Muscle layer of colon (tissue), 2 donors: ENCODE results near the gene FAF2.

Source experiments
- H3K27ac ChIP-seq: one replicate; pipeline ENCODE4 v1.7.0; 2013; ENCODE audit warnings: low read depth, mild to moderate bottlenecking, low read length, moderate library complexity
- H3K27me3 ChIP-seq, 2 donors: one replicate each; pipeline ENCODE4 v1.7.0; 2013; ENCODE audit warnings: low read length in 2 of 2, mild to moderate bottlenecking in 2 of 2; ENCODE audit not compliant: insufficient read depth in 2 of 2, control insufficient read depth in 1 of 2
- H3K36me3 ChIP-seq: one replicate; pipeline ENCODE4 v1.7.0; 2013; ENCODE audit warnings: mild to moderate bottlenecking, low read length; ENCODE audit not compliant: insufficient read depth
- H3K4me1 ChIP-seq: one replicate; pipeline ENCODE4 v1.7.0; 2013; ENCODE audit warnings: mild to moderate bottlenecking, low read length; ENCODE audit not compliant: insufficient read depth
- H3K4me3 ChIP-seq, 2 donors: one replicate each; pipeline ENCODE4 v1.7.0; 2013; ENCODE audit warnings: low read length in 2 of 2, low read depth in 1 of 2, mild to moderate bottlenecking in 1 of 2, moderate library complexity in 1 of 2
- H3K9ac ChIP-seq: one replicate; pipeline ENCODE4 v1.7.0; 2013; ENCODE audit warnings: low read length
- H3K9me3 ChIP-seq: one replicate; pipeline ENCODE4 v1.7.0; 2013; ENCODE audit warnings: mild to moderate bottlenecking, low read length
- donor health status: abdominal sarcoma.
- donor health status: Adenocarcinoma of cecum.

FAF2 gene

GRCh38 chr5:176515396-176515795 lies 67.2 kb downstream of the FAF2 start:
- Histone ChIP-seq H3K27ac (no peak overlapping the region), H3K27me3 (no peaks in the 10 kb centered on the region), H3K4me3 (no peak overlapping the region), H3K4me1 (no peaks in the 10 kb centered on the region), H3K9me3 (no peaks in the 10 kb centered on the region), H3K9ac (no peak overlapping the region), H3K36me3 (no peaks in the 10 kb centered on the region)

GRCh38 chr5:176517053-176517661 lies 69.0 kb downstream of the FAF2 start:
- Histone ChIP-seq H3K4me3 (no peak overlapping the region), H3K27me3 (no peaks in the 10 kb centered on the region), H3K9ac (no peak overlapping the region), H3K36me3 (no peaks in the 10 kb centered on the region), H3K9me3 (no peaks in the 10 kb centered on the region), H3K27ac (no peak overlapping the region), H3K4me1 (no peaks in the 10 kb centered on the region)

GRCh38 chr5:176519810-176520720 lies 71.9 kb downstream of the FAF2 start:
- Histone ChIP-seq H3K4me1 (no peaks in the 10 kb centered on the region), H3K27me3 (no peaks in the 10 kb centered on the region), H3K9ac (no peak overlapping the region), H3K36me3 (no peaks in the 10 kb centered on the region), H3K9me3 (no peaks in the 10 kb centered on the region), H3K27ac (no peak overlapping the region), H3K4me3 (no peak overlapping the region)

- Histone ChIP-seq H3K27ac (no peak overlapping the region), H3K27me3 (no peaks in the 10 kb centered on the region), H3K4me3 (no peak overlapping the region), H3K4me1 (no peaks in the 10 kb centered on the region), H3K36me3 (no peaks in the 10 kb centered on the region), H3K9me3 (no peaks in the 10 kb centered on the region), H3K9ac (no peak overlapping the region)
These were observed 73.1 kb downstream of the FAF2 start for GRCh38 chr5:176521286-176521685.

GRCh38 chr5:176521699-176522263 lies 73.6 kb downstream of the FAF2 start:
- Histone ChIP-seq H3K4me3 (no peak overlapping the region), H3K4me1 (no peaks in the 10 kb centered on the region), H3K27me3 (no peaks in the 10 kb centered on the region), H3K9me3 (no peaks in the 10 kb centered on the region), H3K9ac (no peak overlapping the region), H3K27ac (no peak overlapping the region), H3K36me3 (no peaks in the 10 kb centered on the region)

GRCh38 chr5:176524138-176524537 lies 76.0 kb downstream of the FAF2 start:
- H3K9me3 ChIP-seq, result no peaks in the 10 kb centered on the region
- no peaks in the 10 kb centered on the region for H3K4me1 ChIP-seq
- no peak overlapping the region for H3K27ac ChIP-seq
- no peak overlapping the region for H3K4me3 ChIP-seq
- peaks cover 16% of the 10 kb centered on the region for H3K36me3 ChIP-seq
- H3K9ac ChIP-seq, result no peak overlapping the region
- H3K27me3 ChIP-seq, result no peaks in the 10 kb centered on the region

GRCh38 chr5:176524987-176525386 lies 76.8 kb downstream of the FAF2 start:
- H3K27me3 ChIP-seq, result no peaks in the 10 kb centered on the region
- no peaks in the 10 kb centered on the region for H3K4me1 ChIP-seq
- no peak overlapping the region for H3K9ac ChIP-seq
- peaks cover 23% of the 10 kb centered on the region for H3K36me3 ChIP-seq
- no peak overlapping the region for H3K4me3 ChIP-seq
- H3K9me3 ChIP-seq, result no peaks in the 10 kb centered on the region
- H3K27ac ChIP-seq, result no peak overlapping the region

- Histone ChIP-seq H3K27ac (no peak overlapping the region), H3K9me3 (no peaks in the 10 kb centered on the region), H3K36me3 (peaks cover 23% of the 10 kb centered on the region), H3K9ac (no peak overlapping the region), H3K4me3 (no peak overlapping the region), H3K27me3 (no peaks in the 10 kb centered on the region), H3K4me1 (no peaks in the 10 kb centered on the region)
These were observed 77.5 kb downstream of the FAF2 start for GRCh38 chr5:176525677-176526076.

- no peak overlapping the region for H3K9ac ChIP-seq
- no peaks in the 10 kb centered on the region for H3K9me3 ChIP-seq
- no peak overlapping the region for H3K4me3 ChIP-seq
- peaks cover 29% of the 10 kb centered on the region for H3K36me3 ChIP-seq
- peaks cover 6% of the 10 kb centered on the region for H3K4me1 ChIP-seq
- no peak overlapping the region for H3K27ac ChIP-seq
- H3K27me3 ChIP-seq, result no peaks in the 10 kb centered on the region
These were observed 78.3 kb downstream of the FAF2 start for GRCh38 chr5:176526462-176526861.

- Histone ChIP-seq H3K9me3 (no peaks in the 10 kb centered on the region), H3K27ac (no peak overlapping the region), H3K9ac (no peak overlapping the region), H3K27me3 (no peaks in the 10 kb centered on the region), H3K36me3 (peaks cover 35% of the 10 kb centered on the region), H3K4me1 (peaks cover 12% of the 10 kb centered on the region), H3K4me3 (no peak overlapping the region)
These were observed 79.3 kb downstream of the FAF2 start for GRCh38 chr5:176527246-176528222.

GRCh38 chr5:176528301-176528700 lies 80.1 kb downstream of the FAF2 start:
- H3K9me3 ChIP-seq, result no peaks in the 10 kb centered on the region
- H3K36me3 ChIP-seq, result peaks cover 35% of the 10 kb centered on the region
- no peak overlapping the region for H3K4me3 ChIP-seq
- H3K4me1 ChIP-seq, result peaks cover 19% of the 10 kb centered on the region
- H3K9ac ChIP-seq, result no peak overlapping the region
- H3K27me3 ChIP-seq, result no peaks in the 10 kb centered on the region
- no peak overlapping the region for H3K27ac ChIP-seq
